Heart left ventricle (tissue), 16 donors: ENCODE data around the gene PTHLH. TPM values are rescaled to one million over a fixed set of nuclear protein-coding genes. Genes with fewer than 3 reads are reported as not detected.

Source experiments
- ATAC-seq, 4 donors: fragments of 200-7000 bp; cut with Tn5 transposase; one replicate each; pipeline ENCODE4 v1.9.1; 2020 to 2022; ENCODE audit warnings: moderate library complexity in 4 of 4, mild to moderate bottlenecking in 3 of 4, moderate number of reproducible peaks in 1 of 4
- DNase-seq, 5 donors: peaks; one replicate each; pipeline ENCODE4 v3.0.0-alpha.2; 2020
- H3K27ac ChIP-seq, 12 donors: fragments of 200-600 bp; sonication (generic) in 4 of 12; one replicate each; pipeline versions ENCODE4 v1.5.0 to v1.8.0; 2016 to 2022; ENCODE audit warnings: mild to moderate bottlenecking in 2 of 12
- H3K27me3 ChIP-seq, 9 donors: fragments of 200-600 bp; sonication (generic) in 2 of 9; one replicate each; pipeline versions ENCODE4 v1.5.1 to v1.8.0; 2016 to 2022; ENCODE audit warnings: mild to moderate bottlenecking in 3 of 9
- H3K36me3 ChIP-seq, 9 donors: fragments of 200-600 bp; sonication (generic) in 2 of 9; one replicate each; pipeline versions ENCODE4 v1.5.0 to v1.8.0; 2018 to 2022; ENCODE audit warnings: mild to moderate bottlenecking in 2 of 9
- H3K4me1 ChIP-seq, 12 donors: fragments of 200-600 bp; sonication (generic) in 4 of 12; one replicate each; pipeline versions ENCODE4 v1.5.0 to v1.8.0; 2016 to 2022; ENCODE audit warnings: mild to moderate bottlenecking in 3 of 12
- H3K4me3 ChIP-seq, 12 donors: fragments of 200-600 bp; sonication (generic) in 4 of 12; one replicate each; pipeline versions ENCODE4 v1.5.0 to v1.8.0; 2017 to 2022; ENCODE audit warnings: mild to moderate bottlenecking in 9 of 12, moderate library complexity in 4 of 12
- H3K9me3 ChIP-seq, 12 donors: fragments of 200-600 bp; sonication (generic) in 4 of 12; one replicate each; pipeline versions ENCODE4 v1.5.0 to v1.8.0; 2016 to 2022; ENCODE audit warnings: mild to moderate bottlenecking in 1 of 12
- POLR2A ChIP-seq, 2 donors: fragments of 450-650 bp; IDR thresholded peaks; one replicate each; pipeline ENCODE4 v1.6.1; 2017; ENCODE audit warnings: antibody characterized with exemption in 2 of 2, mild to moderate bottlenecking in 2 of 2, moderate library complexity in 2 of 2
- WGBS, 4 donors: extraction: QIAGEN DNeasy Blood & Tissue Kit in 2 of 4; methylation state at CpG; one replicate each; pipeline versions ENCODE4 v1.1.5 to v1.1.7; 2013 to 2018; 5-methylcytosine and 5-hydroxymethylcytosine counted together
- intact Hi-C, 10 donors: fragments of 100-400 bp; cut with DNase I; formaldehyde crosslinking; loops; one replicate each; pipeline versions ENCODE4 v1.11.1 to v1.14.2; 2022
- polyA plus RNA-seq, 2 donors: library from polyadenylated mRNA; stranded (reverse); fragments of 200-250 nt; gene quantifications; one replicate each; pipeline ENCODE4 v1.2.3, GENCODE V29; 2013
- total RNA-seq, 9 donors: library from RNA; depleted of rRNA in 2 of 9; stranded (reverse); fragments of >200 nt in 2 of 9; fragmentation: NEBNext Ultra II Directional in 3 of 9; extraction: Animal tissue kit (Norgen Biotek cat#: 25700) in 3 of 9; gene quantifications; one replicate each; pipeline versions ENCODE4 v1.1.0 to v1.2.4, GENCODE V29; 2016 to 2023
- TF ChIP-seq, protein P1 (sequence below), 12 donors: fragments of 200-600 bp; sonication (generic) in 4 of 12; IDR thresholded peaks; one replicate each; pipeline versions ENCODE4 v1.5.0 to v1.8.0; 2018 to 2022; ENCODE audit warnings: antibody characterized with exemption in 12 of 12, mild to moderate bottlenecking in 5 of 12
- donor health status: ischemic (EF 13 %, LVEDD 7.1; RV severe dilation, severe dysfunction).
- donor health status: healthy with polysubstance abuse.
- donor health status: DM: no; HTN: yes; CAD: no.
- donor health status: DM: no; HTN: no; CAD: no.
- donor health status: ischemic (EF 25% LVEDD 6.9; RV normal size, moderate dysfunction).
- donor health status: ischemic (EF 25% LVEDD 5.7; RV mildly dilated, moderate dysfunction).
- donor health status: healthy.
- donor health status: DM: yes; HTN: yes; CAD: no.
- donor health status: ischemic (EF 35%, LVEDD 5.7; RV mildly dilated, moderate dysfunction).
- donor health status: nonischemic (EF 11% LVEDD 7.7; RV severe dilation, severe dysfunction).
- donor health status: DM: yes; HTN: yes; CAD: no.
- donor health status: PGD.
- donor health status: ischemic (EF 29% LVEDD 5.4; RV normal size, mild dysfunction).
- donor health status: nonischemic (EF 23%, LVEDD 6.1; RV moderate dilation, normal function).

The PTHLH gene
- total and polyA plus RNA-seq, 11 donors: 0.25 to 3.7 (median 1.1) TPM

DNA sequence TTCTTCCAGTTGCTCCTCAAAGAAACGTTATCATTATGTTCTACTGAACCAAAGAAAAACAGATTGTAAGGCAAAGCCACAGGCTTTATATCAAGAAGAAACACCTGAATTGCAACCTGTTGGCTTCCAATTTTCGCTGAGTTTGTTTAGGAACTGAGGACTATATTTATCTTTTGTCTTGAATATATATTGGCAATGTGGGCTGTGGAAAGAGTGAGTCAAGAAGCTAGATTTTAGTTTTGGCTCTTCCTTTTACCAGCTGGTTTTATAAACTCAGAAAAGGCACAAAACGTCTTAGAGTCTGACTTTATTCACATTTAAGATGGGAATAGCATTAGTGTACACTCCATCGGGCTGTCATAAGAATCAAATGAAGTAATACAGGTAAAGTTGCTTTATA, 10.4 kb upstream of the PTHLH start:
- TF ChIP-seq POLR2A (IDR thresholded peaks at IDR 0.05): no peak
- TF ChIP-seq, protein P1, sequence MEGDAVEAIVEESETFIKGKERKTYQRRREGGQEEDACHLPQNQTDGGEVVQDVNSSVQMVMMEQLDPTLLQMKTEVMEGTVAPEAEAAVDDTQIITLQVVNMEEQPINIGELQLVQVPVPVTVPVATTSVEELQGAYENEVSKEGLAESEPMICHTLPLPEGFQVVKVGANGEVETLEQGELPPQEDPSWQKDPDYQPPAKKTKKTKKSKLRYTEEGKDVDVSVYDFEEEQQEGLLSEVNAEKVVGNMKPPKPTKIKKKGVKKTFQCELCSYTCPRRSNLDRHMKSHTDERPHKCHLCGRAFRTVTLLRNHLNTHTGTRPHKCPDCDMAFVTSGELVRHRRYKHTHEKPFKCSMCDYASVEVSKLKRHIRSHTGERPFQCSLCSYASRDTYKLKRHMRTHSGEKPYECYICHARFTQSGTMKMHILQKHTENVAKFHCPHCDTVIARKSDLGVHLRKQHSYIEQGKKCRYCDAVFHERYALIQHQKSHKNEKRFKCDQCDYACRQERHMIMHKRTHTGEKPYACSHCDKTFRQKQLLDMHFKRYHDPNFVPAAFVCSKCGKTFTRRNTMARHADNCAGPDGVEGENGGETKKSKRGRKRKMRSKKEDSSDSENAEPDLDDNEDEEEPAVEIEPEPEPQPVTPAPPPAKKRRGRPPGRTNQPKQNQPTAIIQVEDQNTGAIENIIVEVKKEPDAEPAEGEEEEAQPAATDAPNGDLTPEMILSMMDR (IDR thresholded peaks at IDR 0.05): no peak
- H3K27ac ChIP-seq: no peak overlapping the region
- H3K9me3 ChIP-seq: no peaks in the 10 kb centered on the region
- peaks cover 0 to 3% (median 0%) of the 10 kb centered on the region in 9 donors for H3K27me3 ChIP-seq
- no peak overlapping the region for H3K4me3 ChIP-seq
- 53 to 63% (median 61%) methylated on average over 4 of the region's 4 CpGs for WGBS, 4 donors
- intact Hi-C loops: no loop called here
- DNase-seq: no peak
- H3K36me3 ChIP-seq: no peaks in the 10 kb centered on the region
- no peaks in the 10 kb centered on the region for H3K4me1 ChIP-seq
- no peak for ATAC-seq

DNA sequence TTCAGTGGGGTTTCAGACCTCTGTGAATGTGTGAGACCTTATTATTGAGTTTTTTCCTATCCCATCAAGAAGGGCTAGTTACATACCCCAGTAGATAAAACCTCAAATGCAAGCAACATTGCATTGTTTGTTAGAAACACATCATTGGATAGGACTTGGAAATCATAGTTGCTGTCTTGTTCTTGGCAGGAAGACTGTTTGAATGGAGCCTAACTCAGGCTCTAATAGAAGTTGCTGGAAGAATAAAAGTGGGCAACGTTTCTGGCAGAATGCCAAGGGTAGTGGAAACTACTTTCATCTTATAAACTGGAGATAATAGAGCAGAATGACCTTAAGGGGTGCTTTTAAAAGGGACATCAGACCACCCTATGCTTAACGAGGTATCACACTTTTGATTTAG, 9.9 kb upstream of the PTHLH start:
- intact Hi-C loops: no loop called here
- no peak for ATAC-seq
- no peak for TF ChIP-seq POLR2A (IDR thresholded peaks at IDR 0.05)
- TF ChIP-seq, protein P1 (IDR thresholded peaks at IDR 0.05): no peak

DNA sequence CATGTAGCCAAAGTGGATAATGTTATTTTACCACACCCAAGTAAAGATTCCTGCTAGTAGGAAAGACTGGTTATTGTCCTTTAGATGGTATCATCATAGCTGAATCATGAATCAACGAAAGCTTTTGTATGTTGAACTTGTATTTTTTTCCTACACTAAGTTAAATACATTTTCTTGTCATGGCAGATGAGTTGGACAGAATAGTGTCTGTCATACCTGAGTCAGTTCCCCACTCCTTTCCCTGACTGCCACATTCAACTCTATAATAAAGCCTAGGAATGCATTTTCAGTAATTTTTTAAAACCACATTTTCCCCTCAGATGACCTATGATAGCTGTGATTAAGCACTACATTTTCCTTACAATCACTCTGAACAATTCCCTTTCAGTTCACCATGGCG, 9.3 kb upstream of the PTHLH start:
- H3K4me1 ChIP-seq: no peaks in the 10 kb centered on the region
- 59 to 67% (median 63%) methylated on average over 2 of the region's 2 CpGs for WGBS, 4 donors
- H3K36me3 ChIP-seq: no peaks in the 10 kb centered on the region
- intact Hi-C loops: no loop called here
- no peak overlapping the region for H3K4me3 ChIP-seq
- peaks cover 0 to 13% (median 0%) of the 10 kb centered on the region in 9 donors for H3K27me3 ChIP-seq
- no peaks in the 10 kb centered on the region for H3K9me3 ChIP-seq
- no peak for ATAC-seq
- TF ChIP-seq, protein P1 (IDR thresholded peaks at IDR 0.05): no peak
- no peak for TF ChIP-seq POLR2A (IDR thresholded peaks at IDR 0.05)
- DNase-seq: no peak
- no peak overlapping the region for H3K27ac ChIP-seq

More for the DNA sequence above, 9.9 kb upstream of the PTHLH start:
- WGBS, 4 donors: 40 to 45% (median 42%) methylated on average over 2 of the region's 2 CpGs
- DNase-seq: no peak
- H3K27me3 ChIP-seq: peaks cover 0 to 8% (median 0%) of the 10 kb centered on the region in 9 donors
- no peak overlapping the region for H3K4me3 ChIP-seq
- no peaks in the 10 kb centered on the region for H3K9me3 ChIP-seq
- H3K36me3 ChIP-seq: no peaks in the 10 kb centered on the region
- H3K4me1 ChIP-seq: no peaks in the 10 kb centered on the region
- no peak overlapping the region for H3K27ac ChIP-seq

DNA sequence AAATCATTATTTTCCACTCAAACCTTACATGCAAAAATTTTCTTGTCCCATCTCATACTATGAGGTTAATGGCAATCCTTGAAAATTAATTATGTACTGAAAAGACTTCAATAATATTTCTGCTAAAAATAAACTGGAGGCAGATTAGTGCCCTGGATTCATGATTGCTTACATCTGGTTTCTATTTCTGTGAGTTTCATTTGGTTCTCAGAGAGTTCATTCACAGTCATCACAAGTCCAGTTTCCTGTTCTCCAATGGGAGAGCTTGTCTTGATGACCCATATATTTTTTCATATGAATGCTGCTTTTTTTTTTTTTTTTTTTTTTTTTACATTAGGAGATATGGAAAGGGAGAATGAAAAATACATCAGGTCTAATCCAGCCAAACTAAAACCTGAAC, 6.6 kb upstream of the PTHLH start:
- peaks cover 10 to 40% (median 26%) of the 10 kb centered on the region in 9 donors for H3K27me3 ChIP-seq
- DNase-seq: no peak
- no peak overlapping the region for H3K4me3 ChIP-seq
- no peaks in the 10 kb centered on the region for H3K9me3 ChIP-seq
- no peak overlapping the region for H3K27ac ChIP-seq
- no peak for ATAC-seq
- H3K4me1 ChIP-seq: peaks cover 0 to 15% (median 0%) of the 10 kb centered on the region in 12 donors
- TF ChIP-seq, protein P1 (IDR thresholded peaks at IDR 0.05): no peak
- TF ChIP-seq POLR2A (IDR thresholded peaks at IDR 0.05): no peak
- H3K36me3 ChIP-seq: no peaks in the 10 kb centered on the region
- intact Hi-C loops: loop anchor here in 4 of 10 donors (10.0 kb wide), 2 partner anchors 196 to 896 kb away; no protein-coding TSS in a partner anchor
